GM21619 (cell line): ENCODE data around the gene PCSK5.
"Not testable (repeated sequence)": the region's sequence is repeated elsewhere in the genome, so short reads cannot be mapped to it uniquely, and the experiment has no call there.

Source experiments
- ATAC-seq: cut with Tn5 transposase; IDR thresholded peaks from one replicate; pipeline ENCODE4 v1.9.1; 2021; ENCODE audit not compliant: unreplicated experiment

Gene PCSK5

GRCh38 chr9:75890472-75891276, at the start of gene PCSK5:
PCSK5 (plus strand) TSS chr9:75890673; CDS start chr9:75891182, 509 bp downstream.
- peak; percentile 82 for ATAC-seq

- ATAC-seq: no peak
These were observed 46.2 kb upstream of the PCSK5 start for GRCh38 chr9:75844321-75844720.

- no peak for ATAC-seq
These were observed 44.7 kb upstream of the PCSK5 start for GRCh38 chr9:75845806-75846205.

- no peak for ATAC-seq
These were observed 43.4 kb upstream of the PCSK5 start for GRCh38 chr9:75847085-75847484.

GRCh38 chr9:75850459-75851200, 39.8 kb upstream of the PCSK5 start:
- ATAC-seq: no peak

GRCh38 chr9:75851917-75852316, 38.6 kb upstream of the PCSK5 start:
- no peak for ATAC-seq

- ATAC-seq: no peak
These were observed 37.7 kb upstream of the PCSK5 start for GRCh38 chr9:75852746-75853145.

GRCh38 chr9:75855509-75855908, 35.0 kb upstream of the PCSK5 start:
- ATAC-seq: no peak

GRCh38 chr9:75858497-75859092, 31.9 kb upstream of the PCSK5 start:
- ATAC-seq: no peak

- ATAC-seq: no peak
These were observed 26.2 kb upstream of the PCSK5 start for GRCh38 chr9:75864266-75864665.

GRCh38 chr9:75866273-75866871, 24.1 kb upstream of the PCSK5 start:
- ATAC-seq: no peak

GRCh38 chr9:75868526-75868925, 21.9 kb upstream of the PCSK5 start:
- not testable (repeated sequence) for ATAC-seq

GRCh38 chr9:75869236-75869635, 21.2 kb upstream of the PCSK5 start:
- no peak for ATAC-seq

GRCh38 chr9:75870450-75870849, 20.0 kb upstream of the PCSK5 start:
- no peak for ATAC-seq

GRCh38 chr9:75871624-75872023, 18.8 kb upstream of the PCSK5 start:
- no peak for ATAC-seq

- no peak for ATAC-seq
These were observed 16.8 kb upstream of the PCSK5 start for GRCh38 chr9:75873712-75874111.

- no peak for ATAC-seq
These were observed 13.4 kb upstream of the PCSK5 start for GRCh38 chr9:75876999-75877640.

- ATAC-seq: no peak
These were observed 12.0 kb upstream of the PCSK5 start for GRCh38 chr9:75878488-75878860.

- no peak for ATAC-seq
These were observed 9.9 kb upstream of the PCSK5 start for GRCh38 chr9:75880618-75881017.

- ATAC-seq: no peak
These were observed 8.7 kb upstream of the PCSK5 start for GRCh38 chr9:75881761-75882160.

GRCh38 chr9:75885652-75886051, 4.8 kb upstream of the PCSK5 start:
- no peak for ATAC-seq
